Gastrocnemius medialis (tissue), 4 donors: ENCODE data around the gene UBE2D3. TPM values are rescaled to one million over a fixed set of nuclear protein-coding genes. Genes with fewer than 3 reads are reported as not detected.

Experiments
- ATAC-seq, 2 donors: fragments of 150-250 bp; one replicate each; pipeline ENCODE4 v1.9.1; 2016
- DNase-seq, 2 donors: peaks; one replicate each; pipeline ENCODE4 v3.0.0-alpha.2; 2019
- H3K27ac ChIP-seq, 4 donors: fragments of 200-600 bp; sonication (generic); 1 replicate in 1 of 4; 2 replicates in 3 of 4; pipeline ENCODE4 v1.5.1; 2016 to 2018; ENCODE audit warnings: mild to moderate bottlenecking in 2 of 4, moderate library complexity in 1 of 4
- H3K27me3 ChIP-seq, 3 donors: fragments of 200-600 bp; sonication (generic) in 2 of 3; 1 replicate in 1 of 3; 2 replicates in 2 of 3; pipeline versions ENCODE4 v1.5.1 to v1.6.0; 2016 to 2019; ENCODE audit warnings: mild to moderate bottlenecking in 1 of 3, moderate library complexity in 1 of 3
- H3K36me3 ChIP-seq, 2 donors: fragments of 200-600 bp; sonication (generic) in 1 of 2; one replicate each; pipeline ENCODE4 v1.5.1; 2017 to 2018
- H3K4me1 ChIP-seq, 2 donors: fragments of 200-600 bp; sonication (generic) in 1 of 2; one replicate each; pipeline ENCODE4 v1.5.1; 2016 to 2017; ENCODE audit warnings: mild to moderate bottlenecking in 2 of 2
- H3K4me3 ChIP-seq, 4 donors: fragments of 200-600 bp; sonication (generic) in 3 of 4; 1 replicate in 1 of 4; 2 replicates in 3 of 4; pipeline ENCODE4 v1.5.1; 2016 to 2019; ENCODE audit warnings: mild to moderate bottlenecking in 2 of 4
- H3K9me3 ChIP-seq, 3 donors: fragments of 200-600 bp; sonication (generic) in 2 of 3; 1 replicate in 1 of 3; 2 replicates in 2 of 3; pipeline ENCODE4 v1.5.1; 2016 to 2019
- POLR2A ChIP-seq, 2 donors: fragments of 450-650 bp; IDR thresholded peaks; one replicate each; pipeline ENCODE4 v1.6.1; 2017; ENCODE audit warnings: antibody characterized with exemption in 2 of 2, mild to moderate bottlenecking in 2 of 2, moderate library complexity in 2 of 2
- in situ Hi-C, 4 donors: fragments of 200-750 bp; cut with MboI; loops; one replicate each; pipeline versions ENCODE4 v1.15.0 to v1.8.0; 2017; ENCODE audit warnings: low sequenced_read_pairs in 4 of 4
- intact Hi-C: fragments of 100-400 bp; cut with DNase I; formaldehyde crosslinking; loops from one replicate; pipeline ENCODE4 v1.15.1; 2023; ENCODE audit warnings: low total_unique reads
- total RNA-seq, 4 donors: library from RNA; depleted of rRNA; stranded (reverse); fragments of >200 nt; gene quantifications; one replicate each; pipeline versions ENCODE4 v1.1.0 to v1.2.3, GENCODE V29; 2016
- TF ChIP-seq, protein P1 (sequence below), 5 experiments: fragments of 450-650 bp in 3 of 5; fragments of 200-600 bp in 2 of 5; sonication (generic) in 2 of 5; IDR thresholded peaks in 4 of 5; conservative IDR thresholded peaks in 1 of 5; 1 replicate in 4 of 5; 2 replicates in 1 of 5; pipeline ENCODE4 v1.5.1; 2016 to 2019; ENCODE audit warnings: antibody characterized with exemption in 5 of 5, mild to moderate bottlenecking in 3 of 5, moderate library complexity in 3 of 5

UBE2D3 gene
- total RNA-seq, 4 donors from 2014 or later, result 350 to 562 (median 392) TPM

DNA sequence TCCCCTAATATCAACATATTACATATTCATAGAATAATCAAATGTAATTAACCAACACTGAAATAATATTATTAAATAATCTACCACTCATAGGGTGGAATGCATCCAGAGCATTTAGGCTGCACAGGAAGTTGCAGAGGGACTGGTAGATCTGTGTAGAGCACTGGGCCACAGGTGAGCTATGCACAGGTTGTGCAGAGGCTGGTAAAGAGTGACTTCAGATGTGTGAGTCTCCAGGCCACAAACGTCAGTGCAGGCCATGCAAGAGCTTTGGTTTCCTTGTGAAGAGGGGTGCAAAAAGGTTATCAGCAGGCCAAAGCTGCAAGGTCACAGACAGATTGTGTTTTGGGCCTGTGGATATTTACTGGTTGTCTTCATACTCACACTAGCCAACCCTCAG is 41.1 kb downstream of the UBE2D3 start:
- Histone ChIP-seq H3K36me3 (no peaks in the 10 kb centered on the region), H3K27ac (no peak overlapping the region), H3K27me3 (no peaks in the 10 kb centered on the region), H3K4me1 (peaks cover 0 to 8% of the 10 kb centered on the region in 2 donors), H3K9me3 (no peaks in the 10 kb centered on the region), H3K4me3 (no peak overlapping the region)
- TF ChIP-seq POLR2A (IDR thresholded peaks at IDR 0.05), result no peak
- TF ChIP-seq, protein P1, sequence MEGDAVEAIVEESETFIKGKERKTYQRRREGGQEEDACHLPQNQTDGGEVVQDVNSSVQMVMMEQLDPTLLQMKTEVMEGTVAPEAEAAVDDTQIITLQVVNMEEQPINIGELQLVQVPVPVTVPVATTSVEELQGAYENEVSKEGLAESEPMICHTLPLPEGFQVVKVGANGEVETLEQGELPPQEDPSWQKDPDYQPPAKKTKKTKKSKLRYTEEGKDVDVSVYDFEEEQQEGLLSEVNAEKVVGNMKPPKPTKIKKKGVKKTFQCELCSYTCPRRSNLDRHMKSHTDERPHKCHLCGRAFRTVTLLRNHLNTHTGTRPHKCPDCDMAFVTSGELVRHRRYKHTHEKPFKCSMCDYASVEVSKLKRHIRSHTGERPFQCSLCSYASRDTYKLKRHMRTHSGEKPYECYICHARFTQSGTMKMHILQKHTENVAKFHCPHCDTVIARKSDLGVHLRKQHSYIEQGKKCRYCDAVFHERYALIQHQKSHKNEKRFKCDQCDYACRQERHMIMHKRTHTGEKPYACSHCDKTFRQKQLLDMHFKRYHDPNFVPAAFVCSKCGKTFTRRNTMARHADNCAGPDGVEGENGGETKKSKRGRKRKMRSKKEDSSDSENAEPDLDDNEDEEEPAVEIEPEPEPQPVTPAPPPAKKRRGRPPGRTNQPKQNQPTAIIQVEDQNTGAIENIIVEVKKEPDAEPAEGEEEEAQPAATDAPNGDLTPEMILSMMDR (IDR thresholded peaks at IDR 0.05 in 4 of 5, conservative IDR thresholded peaks at IDR 0.05 in 1 of 5), result no peak
- intact Hi-C loops, result no loop called here
- DNase-seq (no peak), ATAC-seq (no peak)
- in situ Hi-C loops, result no loop called here

DNA sequence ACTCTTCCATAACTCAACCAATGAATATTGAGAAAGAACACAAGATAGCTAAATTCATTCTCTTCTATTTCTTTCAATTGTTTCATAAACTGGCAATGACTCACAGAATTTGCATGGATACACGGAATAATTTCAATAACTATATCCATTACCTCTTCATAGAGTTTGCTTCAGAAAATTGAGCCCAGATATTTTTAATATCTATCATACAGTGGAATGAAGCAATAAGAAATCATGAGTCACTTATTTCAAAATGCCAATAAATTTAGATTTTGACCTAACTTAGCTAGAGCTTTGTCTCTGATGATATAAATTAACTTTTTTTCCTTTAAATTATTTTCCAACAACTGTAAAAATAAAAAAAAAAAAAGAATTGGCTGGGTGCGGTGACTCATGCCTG is 44.3 kb downstream of the UBE2D3 start:
- Histone ChIP-seq H3K9me3 (no peaks in the 10 kb centered on the region), H3K4me1 (no peaks in the 10 kb centered on the region), H3K36me3 (no peaks in the 10 kb centered on the region), H3K27ac (no peak overlapping the region), H3K4me3 (no peak overlapping the region), H3K27me3 (no peaks in the 10 kb centered on the region)
- intact Hi-C loops, result no loop called here
- ATAC-seq (no peak), DNase-seq (no peak)
- in situ Hi-C loops, result no loop called here
- no peak for TF ChIP-seq POLR2A (IDR thresholded peaks at IDR 0.05)
- TF ChIP-seq, protein P1 (IDR thresholded peaks at IDR 0.05 in 4 of 5, conservative IDR thresholded peaks at IDR 0.05 in 1 of 5), result no peak

DNA sequence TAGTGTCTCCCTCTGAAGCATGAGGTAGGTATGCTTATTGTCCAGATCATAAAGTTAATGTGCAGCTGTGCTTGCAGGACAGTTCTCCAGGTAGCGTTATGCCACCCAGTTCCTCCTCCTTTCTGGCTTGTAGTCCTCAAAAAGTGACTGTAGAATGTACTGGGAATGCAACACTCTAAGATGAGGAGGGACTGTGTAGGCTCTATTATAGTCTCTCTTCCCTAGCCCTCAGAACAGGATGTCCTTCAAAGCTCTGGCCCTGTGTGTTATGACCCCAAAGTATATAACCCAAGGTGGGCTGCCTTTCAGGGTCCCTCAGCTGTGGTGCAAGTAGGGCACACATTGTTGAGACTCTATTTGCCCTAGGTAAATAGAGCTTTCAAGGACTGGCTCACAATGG is 45.8 kb downstream of the UBE2D3 start:
- no peak overlapping the region for H3K4me3 ChIP-seq
- intact Hi-C loops, result no loop called here
- H3K27me3 ChIP-seq, result no peaks in the 10 kb centered on the region
- in situ Hi-C loops, result no loop called here
- H3K36me3 ChIP-seq, result no peaks in the 10 kb centered on the region
- no peaks in the 10 kb centered on the region for H3K4me1 ChIP-seq
- ATAC-seq (peak in 1 of 2 donors; percentile 24), DNase-seq (no peak)
- no peak for TF ChIP-seq POLR2A (IDR thresholded peaks at IDR 0.05)
- TF ChIP-seq, protein P1 (IDR thresholded peaks at IDR 0.05 in 4 of 5, conservative IDR thresholded peaks at IDR 0.05 in 1 of 5), result no peak
- H3K27ac ChIP-seq, result no peak overlapping the region
- no peaks in the 10 kb centered on the region for H3K9me3 ChIP-seq

DNA sequence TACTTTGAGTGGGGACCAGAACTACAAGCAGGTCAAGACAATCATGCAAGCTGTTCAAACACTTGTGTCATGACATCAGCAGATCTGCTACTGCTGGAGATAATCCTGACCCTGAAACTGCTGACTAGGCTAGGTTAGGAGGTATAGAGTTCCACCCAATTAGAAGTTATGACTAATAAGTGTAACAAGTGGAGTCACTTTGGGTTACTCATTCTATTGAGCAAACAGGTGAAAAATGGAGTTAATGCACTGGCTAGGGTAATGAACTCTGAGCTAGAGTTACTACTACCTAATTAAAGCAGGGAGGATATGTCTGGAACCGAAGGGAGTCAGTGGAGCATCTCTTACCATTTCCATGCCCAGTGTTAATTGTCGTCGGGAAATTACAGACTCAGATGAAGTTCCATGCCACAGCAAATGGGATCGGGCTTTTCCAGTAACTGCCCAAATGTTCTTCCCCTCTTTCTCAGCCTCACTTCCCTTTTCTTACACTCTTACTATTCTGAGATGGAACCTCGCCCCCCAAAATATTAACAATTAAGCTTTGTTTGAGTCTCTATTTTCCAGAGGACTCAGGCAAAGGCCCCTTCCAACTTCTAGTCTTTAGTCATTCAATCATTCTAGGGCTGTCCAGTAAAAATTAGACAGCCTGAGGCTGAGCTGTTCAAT is 46.7 kb downstream of the UBE2D3 start:
- Histone ChIP-seq H3K4me1 (no peaks in the 10 kb centered on the region), H3K36me3 (no peaks in the 10 kb centered on the region), H3K4me3 (no peak overlapping the region), H3K9me3 (no peaks in the 10 kb centered on the region), H3K27me3 (no peaks in the 10 kb centered on the region), H3K27ac (no peak overlapping the region)
- DNase-seq, result no peak
- no peak for TF ChIP-seq POLR2A (IDR thresholded peaks at IDR 0.05)
- TF ChIP-seq, protein P1 (IDR thresholded peaks at IDR 0.05 in 4 of 5, conservative IDR thresholded peaks at IDR 0.05 in 1 of 5), result no peak
- intact Hi-C loops, result no loop called here
- no peak for ATAC-seq
- in situ Hi-C loops, result no loop called here

DNA sequence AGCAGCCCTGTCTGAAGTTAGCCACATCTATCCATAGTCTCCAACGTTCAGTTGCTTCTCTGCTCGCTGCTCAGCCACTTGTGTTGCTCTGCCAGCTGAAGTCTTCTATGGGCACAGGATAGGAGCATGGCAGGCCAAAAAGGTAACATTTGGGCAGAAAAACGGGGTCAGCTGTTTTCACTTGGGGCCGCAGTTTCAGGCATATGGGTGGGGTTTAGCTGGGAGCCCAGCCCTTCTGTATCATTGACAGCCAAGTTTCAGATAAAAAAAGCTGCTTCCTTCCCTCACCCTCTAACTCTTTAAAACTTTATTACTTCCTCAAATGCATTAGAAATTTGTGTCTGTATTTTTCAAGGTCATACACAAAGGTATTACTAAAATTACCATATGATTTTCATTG is 48.1 kb downstream of the UBE2D3 start:
- no peak for TF ChIP-seq POLR2A (IDR thresholded peaks at IDR 0.05)
- TF ChIP-seq, protein P1 (IDR thresholded peaks at IDR 0.05 in 4 of 5, conservative IDR thresholded peaks at IDR 0.05 in 1 of 5), result no peak
- DNase-seq (no peak), ATAC-seq (no peak)
- no peaks in the 10 kb centered on the region for H3K9me3 ChIP-seq
- H3K36me3 ChIP-seq, result no peaks in the 10 kb centered on the region
- no peak overlapping the region for H3K27ac ChIP-seq
- intact Hi-C loops, result no loop called here
- no peaks in the 10 kb centered on the region for H3K4me1 ChIP-seq
- in situ Hi-C loops, result no loop called here
- H3K4me3 ChIP-seq, result no peak overlapping the region
- H3K27me3 ChIP-seq, result no peaks in the 10 kb centered on the region
